CD14-positive monocyte (primary cell): ENCODE results near the gene MTHFR. TPM values are rescaled to one million over a fixed set of nuclear protein-coding genes. Genes with fewer than 3 reads are reported as not detected.

ENCODE experiments used
- DNase-seq, 3 donors: peaks; one replicate each; pipeline ENCODE4 v3.0.0-alpha.2; 2011 to 2022
- H2AFZ ChIP-seq: 2 replicates; pipeline ENCODE4 v1.6.0; 2012; ENCODE audit warnings: mild to moderate bottlenecking, low read depth, low read length, inconsistent platforms; ENCODE audit not compliant: insufficient read depth, poor library complexity, severe bottlenecking
- H3K27ac ChIP-seq, 2 donors: 1 replicate in 1 of 2; 2 replicates in 1 of 2; pipeline ENCODE4 v1.5.1; 2012 to 2013; ENCODE audit warnings: low read length in 2 of 2, control low read depth in 1 of 2, inconsistent platforms in 1 of 2, low read depth in 1 of 2, mild to moderate bottlenecking in 1 of 2
- H3K27me3 ChIP-seq, 2 donors: one replicate each; pipeline versions ENCODE4 v1.6.0 to v1.6.1; 2011 to 2013; ENCODE audit warnings: low read length in 2 of 2; ENCODE audit not compliant: control insufficient read depth in 2 of 2, insufficient read depth in 2 of 2
- H3K36me3 ChIP-seq, 2 donors: replicated peaks in 1 of 2; 1 replicate in 1 of 2; 2 replicates in 1 of 2; pipeline versions ENCODE4 v1.5.1 to v1.6.1; 2012 to 2013; ENCODE audit warnings: low read length in 2 of 2, control low read depth in 1 of 2, inconsistent platforms in 1 of 2, mild to moderate bottlenecking in 1 of 2; ENCODE audit not compliant: insufficient read depth in 2 of 2, control insufficient read depth in 1 of 2
- H3K4me1 ChIP-seq, 2 donors: 1 replicate in 1 of 2; 2 replicates in 1 of 2; pipeline versions ENCODE4 v1.5.1 to v1.6.1; 2012 to 2013; ENCODE audit warnings: low read length in 2 of 2, control low read depth in 1 of 2, inconsistent platforms in 1 of 2, mild to moderate bottlenecking in 1 of 2, moderate library complexity in 1 of 2; ENCODE audit not compliant: insufficient read depth in 2 of 2, control insufficient read depth in 1 of 2
- H3K4me2 ChIP-seq: replicated peaks from 2 replicates; pipeline ENCODE3; 2012; ENCODE audit warnings: low read length, moderate library complexity, mild to moderate bottlenecking; ENCODE audit not compliant: poor library complexity, severe bottlenecking; ENCODE audit errors: extremely low read depth
- H3K4me3 ChIP-seq, 3 experiments: fragments of 200-600 bp in 1 of 3; sonication (generic) in 1 of 3; replicated peaks in 1 of 3; 1 replicate in 2 of 3; 2 replicates in 1 of 3; pipeline ENCODE4 v1.5.1; 2011 to 2013; ENCODE audit warnings: low read length in 3 of 3, mild to moderate bottlenecking in 3 of 3, control low read depth in 2 of 3, low read depth in 2 of 3, inconsistent platforms in 1 of 3, moderate library complexity in 1 of 3
- H3K79me2 ChIP-seq: 2 replicates; pipeline ENCODE4 v1.6.0; 2012; ENCODE audit warnings: mild to moderate bottlenecking, control low read depth, inconsistent platforms, low read length, moderate library complexity; ENCODE audit not compliant: insufficient read depth
- H3K9ac ChIP-seq: 2 replicates; pipeline ENCODE4 v1.6.0; 2017; ENCODE audit warnings: low read length, mild to moderate bottlenecking; ENCODE audit not compliant: insufficient read depth, poor library complexity, severe bottlenecking
- H3K9me3 ChIP-seq, 2 donors: replicated peaks in 1 of 2; 1 replicate in 1 of 2; 2 replicates in 1 of 2; pipeline versions ENCODE4 v1.5.1 to v1.6.1; 2012 to 2013; ENCODE audit warnings: low read length in 2 of 2, control low read depth in 1 of 2; ENCODE audit not compliant: control insufficient read depth in 1 of 2, insufficient read depth in 1 of 2
- H4K20me1 ChIP-seq: 2 replicates; pipeline ENCODE4 v1.6.0; 2012; ENCODE audit warnings: mild to moderate bottlenecking, low read length, control low read depth, moderate library complexity; ENCODE audit not compliant: insufficient read depth
- H3K27ac Mint-ChIP-seq, 7 donors: one replicate each; pipeline ENCODE4 v1.8.0; 2020; ENCODE audit warnings: mild to moderate bottlenecking in 7 of 7, mixed read lengths in 7 of 7, moderate library complexity in 6 of 7, inconsistent platforms in 2 of 7
- H3K27me3 Mint-ChIP-seq, 3 donors: one replicate each; pipeline ENCODE4 v1.8.0; 2021 to 2022; ENCODE audit warnings: low read depth in 3 of 3, mild to moderate bottlenecking in 3 of 3, mixed read lengths in 3 of 3, moderate library complexity in 3 of 3, inconsistent platforms in 1 of 3
- H3K36me3 Mint-ChIP-seq, 2 donors: one replicate each; pipeline ENCODE4 v1.8.0; 2020; ENCODE audit warnings: mixed read lengths in 2 of 2, inconsistent platforms in 1 of 2, mild to moderate bottlenecking in 1 of 2
- H3K4me1 Mint-ChIP-seq: one replicate; pipeline ENCODE4 v1.8.0; 2020; ENCODE audit warnings: mild to moderate bottlenecking, mixed read lengths
- H3K4me3 Mint-ChIP-seq, 2 donors: one replicate each; pipeline ENCODE4 v1.8.0; 2020; ENCODE audit warnings: mild to moderate bottlenecking in 2 of 2, mixed read lengths in 2 of 2, moderate library complexity in 1 of 2
- H3K9me3 Mint-ChIP-seq, 7 donors: one replicate each; pipeline ENCODE4 v1.8.0; 2020 to 2022; ENCODE audit warnings: mixed read lengths in 7 of 7, mild to moderate bottlenecking in 6 of 7, moderate library complexity in 6 of 7, inconsistent platforms in 2 of 7
- CTCF ChIP-seq: fragments of 200-600 bp; IDR thresholded peaks from one replicate; pipeline ENCODE4 v1.8.0; 2022; ENCODE audit warnings: antibody characterized with exemption, mild to moderate bottlenecking
- WGBS: methylation state at CpG from one replicate; pipeline ENCODE4 v1.1.5; 2013; ENCODE audit warnings: missing lambda C conversion rate; ENCODE audit not compliant: insufficient coverage; 5-methylcytosine and 5-hydroxymethylcytosine counted together
- intact Hi-C, 2 donors: fragments of 100-400 bp; cut with micrococcal nuclease; formaldehyde crosslinking; loops; one replicate each; pipeline versions ENCODE4 v1.15.0 to v1.15.1; 2023
- polyA plus RNA-seq, 3 donors: library from polyadenylated mRNA; depleted of rRNA in 1 of 3; unstranded in 2 of 3; stranded (reverse) in 1 of 3; fragments of 300-500 nt in 2 of 3; fragments of >200 nt in 1 of 3; fragmentation: Illumina TruSeq in 2 of 3; gene quantifications; 1 replicate in 2 of 3; 2 replicates in 1 of 3; pipeline ENCODE4 v1.2.3, GENCODE V29; 2012 to 2021

The MTHFR gene
- polyA plus RNA-seq, 3 donors: 4.5 to 41.9 (median 8.5) TPM

GRCh38 chr1:11813021-11813420 is 7.3 kb upstream of the MTHFR start:
- H4K20me1 ChIP-seq: no peaks in the 10 kb centered on the region
- TF ChIP-seq CTCF: no peak
- Mint-ChIP-seq H3K4me1 (peaks cover 45% of the 10 kb centered on the region), H3K9me3 (no peaks in the 10 kb centered on the region), H3K27me3 (peaks cover 0 to 4% (median 1%) of the 10 kb centered on the region in 3 donors), H3K36me3 (peaks cover 56 to 72% of the 10 kb centered on the region in 2 donors), H3K27ac (peak overlapping the region; percentile 61 to 99 (median 86)), H3K4me3 (no peak overlapping the region)
- peaks cover 49% of the 10 kb centered on the region for H3K79me2 ChIP-seq
- H3K9me3 ChIP-seq: no peaks in the 10 kb centered on the region
- peak overlapping the region; percentile 32 to 93 for H3K27ac ChIP-seq
- H3K36me3 ChIP-seq: peaks cover 54 to 71% of the 10 kb centered on the region in 2 donors
- H3K27me3 ChIP-seq: no peaks in the 10 kb centered on the region
- no peak overlapping the region for H3K9ac ChIP-seq
- H2AFZ ChIP-seq: no peak overlapping the region
- peak overlapping the region in 1 of 3 experiments; percentile 4 for H3K4me3 ChIP-seq
- H3K4me1 ChIP-seq: peaks cover 32 to 53% of the 10 kb centered on the region in 2 donors
- no CpG with 5 or more reads among the region's 5 CpGs for WGBS
- intact Hi-C loops: no loop called here
- peak overlapping the region; percentile 26 for H3K4me2 ChIP-seq
- DNase-seq: peak in 2 of 3 donors; percentile 33 to 48

- peak overlapping the region; percentile 79 for H2AFZ ChIP-seq
- no peaks in the 10 kb centered on the region for H3K9me3 ChIP-seq
- peak overlapping the region; percentile 94 to 99 for H3K4me3 Mint-ChIP-seq
- no peak for DNase-seq
- peaks cover 40 to 51% of the 10 kb centered on the region in 2 donors for H3K36me3 Mint-ChIP-seq
- H3K27me3 Mint-ChIP-seq: peaks cover 0 to 2% (median 1%) of the 10 kb centered on the region in 3 donors
- no peaks in the 10 kb centered on the region for H3K9me3 Mint-ChIP-seq
- H3K4me2 ChIP-seq: peak overlapping the region; percentile 93
- peaks cover 27 to 42% of the 10 kb centered on the region in 2 donors for H3K36me3 ChIP-seq
- no CpG with 5 or more reads among the region's 2 CpGs for WGBS
- peak overlapping the region; percentile 87 to 98 for H3K27ac ChIP-seq
- intact Hi-C loops: loop anchor here in 1 of 2 donors (1.0 to 10.0 kb wide), 3 partner anchors 8 to 178 kb away; partner anchors contain the start of gene MFN2
- H3K79me2 ChIP-seq: peaks cover 92% of the 10 kb centered on the region
- H3K9ac ChIP-seq: peak overlapping the region; percentile 96
- peaks cover 11% of the 10 kb centered on the region for H4K20me1 ChIP-seq
- peak overlapping the region; percentile 99 to 100 (median 99) for H3K27ac Mint-ChIP-seq
- H3K4me1 Mint-ChIP-seq: peaks cover 59% of the 10 kb centered on the region
- TF ChIP-seq CTCF: no peak
- H3K27me3 ChIP-seq: no peaks in the 10 kb centered on the region
- peaks cover 48 to 59% of the 10 kb centered on the region in 2 donors for H3K4me1 ChIP-seq
- peak overlapping the region; percentile 0 to 83 (median 72) for H3K4me3 ChIP-seq
Measured at GRCh38 chr1:11807133-11807532, 1.4 kb upstream of the MTHFR start.
